Endodermal cell (in vitro differentiated cells): ENCODE measurements around the gene TANK. TPM values are rescaled to one million over a fixed set of nuclear protein-coding genes. Genes with fewer than 3 reads are reported as not detected.

ENCODE experiments used
- DNase-seq: peaks from one replicate; pipeline ENCODE4 v3.0.0-alpha.2; 2017
- H3K27ac ChIP-seq: 2 replicates; pipeline ENCODE4 v1.5.1; 2013; ENCODE audit warnings: mild to moderate bottlenecking, low read depth, low read length, moderate library complexity
- H3K27me3 ChIP-seq: 2 replicates; pipeline ENCODE4 v1.6.1; 2013; ENCODE audit warnings: mild to moderate bottlenecking, low read length, moderate library complexity; ENCODE audit not compliant: insufficient read depth, control insufficient read depth, poor library complexity, severe bottlenecking
- H3K36me3 ChIP-seq: 2 replicates; pipeline ENCODE4 v1.7.0; 2013; ENCODE audit warnings: mild to moderate bottlenecking, low read length, moderate library complexity; ENCODE audit not compliant: control insufficient read depth, insufficient read depth
- H3K4me1 ChIP-seq: one replicate; pipeline ENCODE4 v1.7.0; 2013; ENCODE audit warnings: low read length; ENCODE audit not compliant: control insufficient read depth, insufficient read depth
- H3K4me3 ChIP-seq: 2 replicates; pipeline ENCODE4 v1.5.1; 2013; ENCODE audit warnings: mild to moderate bottlenecking, low read length, moderate library complexity
- H3K9ac ChIP-seq: 2 replicates; pipeline ENCODE4 v1.6.1; 2013; ENCODE audit warnings: mild to moderate bottlenecking, low read length, moderate library complexity; ENCODE audit not compliant: poor library complexity, severe bottlenecking; ENCODE audit errors: extremely low read depth
- H3K9me3 ChIP-seq: 2 replicates; pipeline ENCODE4 v1.6.1; 2013; ENCODE audit warnings: mild to moderate bottlenecking, low read length, moderate library complexity; ENCODE audit not compliant: control insufficient read depth
- H3K27ac Mint-ChIP-seq: 2 replicates; pipeline ENCODE4 v1.8.0; 2020; ENCODE audit warnings: mixed read lengths
- H3K27me3 Mint-ChIP-seq: 2 replicates; pipeline ENCODE4 v1.8.0; 2021; ENCODE audit warnings: mild to moderate bottlenecking, mixed read lengths; ENCODE audit not compliant: insufficient read depth
- H3K36me3 Mint-ChIP-seq: 2 replicates; pipeline ENCODE4 v1.8.0; 2020; ENCODE audit warnings: low read depth, mixed read lengths
- H3K4me1 Mint-ChIP-seq: 2 replicates; pipeline ENCODE4 v1.8.0; 2020; ENCODE audit warnings: mixed read lengths
- H3K4me3 Mint-ChIP-seq: 2 replicates; pipeline ENCODE4 v1.8.0; 2020; ENCODE audit warnings: mild to moderate bottlenecking, moderate library complexity, mixed read lengths
- H3K9me3 Mint-ChIP-seq: 2 replicates; pipeline ENCODE4 v1.8.0; 2020; ENCODE audit warnings: mild to moderate bottlenecking, mixed read lengths
- WGBS, 2 experiments: methylation state at CpG; one replicate each; pipeline versions ENCODE4 v1.1.5 to v1.1.7; 2013; ENCODE audit warnings: missing lambda C conversion rate in 2 of 2, mixed read lengths in 1 of 2; ENCODE audit not compliant: insufficient coverage in 1 of 2, insufficient read length in 1 of 2; 5-methylcytosine and 5-hydroxymethylcytosine counted together
- total RNA-seq, 2 donors: library from RNA; stranded (reverse); fragmentation: NEBNext Ultra II Directional in 1 of 2; extraction: Animal tissue kit (Norgen Biotek cat#: 25700) in 1 of 2; gene quantifications; 2 replicates in 1 of 2; 3 replicates in 1 of 2; pipeline ENCODE4 v1.2.1, GENCODE V29; 2021
- TF ChIP-seq, protein P1 (sequence below): fragments of 200-600 bp; sonication (generic); conservative IDR thresholded peaks from 2 replicates; pipeline ENCODE4 v1.5.0; 2021; ENCODE audit warnings: antibody characterized with exemption, mild to moderate bottlenecking

TANK gene
- total RNA-seq, 2 donors from 2014 or later: 22.4 to 33.2 TPM

DNA sequence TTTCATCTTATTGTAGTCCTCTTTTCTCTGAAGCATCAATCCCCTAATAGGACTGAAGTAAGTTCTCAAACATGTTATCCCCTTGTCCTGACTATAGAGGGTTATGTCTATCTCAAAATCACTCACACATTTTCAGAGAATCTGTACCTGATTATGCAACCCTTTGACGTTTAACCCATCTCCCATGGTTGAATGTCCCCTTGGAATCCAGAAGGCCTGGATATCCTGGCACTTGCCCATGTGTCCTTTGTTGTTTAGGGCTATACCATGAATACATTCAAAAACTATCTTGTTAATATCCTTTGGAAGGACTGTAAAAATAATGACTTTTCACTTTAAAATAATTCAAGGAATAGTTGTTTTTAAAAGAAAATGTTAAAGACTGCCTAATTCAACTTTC, 81.7 kb downstream of the TANK start:
- peaks cover 30% of the 10 kb centered on the region for H3K27me3 Mint-ChIP-seq
- Histone ChIP-seq H3K36me3 (no peaks in the 10 kb centered on the region), H3K9me3 (no peaks in the 10 kb centered on the region), H3K27ac (no peak overlapping the region), H3K4me1 (peaks cover 20% of the 10 kb centered on the region), H3K27me3 (peaks cover 12% of the 10 kb centered on the region), H3K9ac (no peak overlapping the region), H3K4me3 (no peak overlapping the region)
- no peak overlapping the region for H3K27ac Mint-ChIP-seq
- TF ChIP-seq, protein P1, sequence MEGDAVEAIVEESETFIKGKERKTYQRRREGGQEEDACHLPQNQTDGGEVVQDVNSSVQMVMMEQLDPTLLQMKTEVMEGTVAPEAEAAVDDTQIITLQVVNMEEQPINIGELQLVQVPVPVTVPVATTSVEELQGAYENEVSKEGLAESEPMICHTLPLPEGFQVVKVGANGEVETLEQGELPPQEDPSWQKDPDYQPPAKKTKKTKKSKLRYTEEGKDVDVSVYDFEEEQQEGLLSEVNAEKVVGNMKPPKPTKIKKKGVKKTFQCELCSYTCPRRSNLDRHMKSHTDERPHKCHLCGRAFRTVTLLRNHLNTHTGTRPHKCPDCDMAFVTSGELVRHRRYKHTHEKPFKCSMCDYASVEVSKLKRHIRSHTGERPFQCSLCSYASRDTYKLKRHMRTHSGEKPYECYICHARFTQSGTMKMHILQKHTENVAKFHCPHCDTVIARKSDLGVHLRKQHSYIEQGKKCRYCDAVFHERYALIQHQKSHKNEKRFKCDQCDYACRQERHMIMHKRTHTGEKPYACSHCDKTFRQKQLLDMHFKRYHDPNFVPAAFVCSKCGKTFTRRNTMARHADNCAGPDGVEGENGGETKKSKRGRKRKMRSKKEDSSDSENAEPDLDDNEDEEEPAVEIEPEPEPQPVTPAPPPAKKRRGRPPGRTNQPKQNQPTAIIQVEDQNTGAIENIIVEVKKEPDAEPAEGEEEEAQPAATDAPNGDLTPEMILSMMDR: no peak
- H3K9me3 Mint-ChIP-seq: no peaks in the 10 kb centered on the region
- WGBS, 2 experiments: 51 to 71% methylated on average over 1 of the region's 1 CpG
- DNase-seq: no peak
- no peaks in the 10 kb centered on the region for H3K36me3 Mint-ChIP-seq
- peaks cover 35% of the 10 kb centered on the region for H3K4me1 Mint-ChIP-seq
- no peak overlapping the region for H3K4me3 Mint-ChIP-seq

DNA sequence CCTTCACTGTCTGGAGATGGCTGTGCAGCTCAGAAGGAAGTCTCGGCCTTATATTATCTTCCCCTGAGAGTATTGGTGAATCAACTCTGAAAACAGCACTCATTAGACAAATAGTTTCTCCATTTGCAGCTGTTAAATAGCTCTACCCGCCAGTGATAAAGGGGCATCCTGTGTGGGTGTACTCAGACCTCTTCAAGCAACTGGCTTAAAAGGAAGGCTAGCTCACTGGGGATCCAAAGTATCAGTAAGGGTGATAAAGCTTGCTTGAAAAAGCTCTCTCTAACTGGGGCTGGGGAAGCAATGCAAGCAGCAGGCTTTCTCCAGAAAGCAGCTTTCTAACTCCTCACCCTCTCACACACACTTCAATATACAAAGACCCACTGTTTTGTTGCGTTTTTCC, 83.1 kb downstream of the TANK start:
- Histone ChIP-seq H3K27me3 (peaks cover 12% of the 10 kb centered on the region), H3K27ac (no peak overlapping the region), H3K4me1 (peaks cover 24% of the 10 kb centered on the region), H3K36me3 (no peaks in the 10 kb centered on the region), H3K9me3 (no peaks in the 10 kb centered on the region), H3K4me3 (peak overlapping the region; percentile 84), H3K9ac (peak overlapping the region; percentile 0)
- H3K27me3 Mint-ChIP-seq: peaks cover 19% of the 10 kb centered on the region
- no peaks in the 10 kb centered on the region for H3K36me3 Mint-ChIP-seq
- no peaks in the 10 kb centered on the region for H3K9me3 Mint-ChIP-seq
- peak overlapping the region; percentile 61 for H3K4me3 Mint-ChIP-seq
- peaks cover 42% of the 10 kb centered on the region for H3K4me1 Mint-ChIP-seq
- H3K27ac Mint-ChIP-seq: peak overlapping the region; percentile 70
- 40 to 70% methylated on average over 3 of the region's 3 CpGs for WGBS, 2 experiments
- DNase-seq: peak; percentile 51
- TF ChIP-seq, protein P1: no peak

DNA sequence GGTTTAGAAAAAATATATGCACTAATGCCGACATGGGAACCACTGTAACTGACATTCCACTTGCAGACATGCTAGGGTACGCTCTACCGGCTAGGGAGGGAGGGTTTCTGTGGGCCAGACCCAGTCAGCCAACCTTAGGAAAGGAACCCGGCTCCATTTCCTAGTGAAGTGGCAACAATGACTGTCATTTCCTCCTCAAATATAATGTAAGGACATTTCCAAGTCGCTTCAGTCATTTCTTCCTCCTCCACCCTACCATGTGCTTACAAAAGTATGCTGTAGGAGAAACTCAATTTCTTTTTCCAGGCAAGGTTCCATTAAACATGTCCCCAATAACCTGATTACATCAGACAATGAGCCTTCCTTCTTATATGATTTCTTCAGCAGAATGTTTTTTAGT, 83.7 kb downstream of the TANK start:
- H3K36me3 Mint-ChIP-seq: no peaks in the 10 kb centered on the region
- DNase-seq: peak; percentile 52
- Histone ChIP-seq H3K9ac (peak overlapping the region; percentile 64), H3K27me3 (peaks cover 12% of the 10 kb centered on the region), H3K4me1 (peaks cover 24% of the 10 kb centered on the region), H3K36me3 (no peaks in the 10 kb centered on the region), H3K9me3 (no peaks in the 10 kb centered on the region), H3K4me3 (peak overlapping the region; percentile 84), H3K27ac (no peak overlapping the region)
- peaks cover 19% of the 10 kb centered on the region for H3K27me3 Mint-ChIP-seq
- H3K4me1 Mint-ChIP-seq: peaks cover 40% of the 10 kb centered on the region
- H3K27ac Mint-ChIP-seq: peak overlapping the region; percentile 79
- peak overlapping the region; percentile 61 for H3K4me3 Mint-ChIP-seq
- WGBS, 2 experiments: 62 to 100% methylated on average over 1 to 5 of the region's 5 CpGs
- no peaks in the 10 kb centered on the region for H3K9me3 Mint-ChIP-seq
- TF ChIP-seq, protein P1: no peak
